Stimulated activated CD8-positive, alpha-beta memory T cell treated with anti-CD3 and anti-CD28 coated beads, Interleukin-12 subunit alpha, Interleukin-12 subunit beta, amount 100 ng/mL, for 4 hours (primary cell): ENCODE results near the gene HABP2.

Source experiments
- DNase-seq: peaks from one replicate; pipeline ENCODE4 v3.0.0-alpha.2; 2020; ENCODE audit warnings: low read depth

HABP2 gene

DNA sequence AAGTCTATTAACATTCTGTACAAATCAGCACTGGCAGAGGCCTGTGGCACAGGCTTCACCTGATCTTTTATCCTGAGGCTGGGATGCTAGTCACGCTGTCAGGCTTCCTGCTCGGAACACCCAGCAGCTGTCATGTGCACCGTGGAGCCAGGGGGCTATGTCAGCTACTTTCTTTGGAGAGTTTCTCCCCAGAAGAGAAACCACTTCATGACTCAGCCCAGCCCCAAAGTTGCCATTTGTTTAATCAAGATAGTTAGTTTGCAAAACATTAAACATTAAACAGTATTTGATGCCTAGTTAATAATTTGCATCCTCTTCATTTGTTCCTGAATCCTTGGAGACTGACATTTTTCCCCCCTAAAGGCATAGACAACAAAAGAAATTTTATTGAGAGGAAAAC, at the start of gene HABP2:
TSS of gene HABP2 (plus strand) at position 353 of the 400 bp plus-strand sequence. CDS start 69 bp downstream, outside the sequence.
- DNase-seq, result no peak

GRCh38 chr10:113503930-113504329, 48.9 kb upstream of the HABP2 start:
- DNase-seq, result no peak

- no peak for DNase-seq
Measured at GRCh38 chr10:113504423-113504822, 48.4 kb upstream of the HABP2 start.

DNA sequence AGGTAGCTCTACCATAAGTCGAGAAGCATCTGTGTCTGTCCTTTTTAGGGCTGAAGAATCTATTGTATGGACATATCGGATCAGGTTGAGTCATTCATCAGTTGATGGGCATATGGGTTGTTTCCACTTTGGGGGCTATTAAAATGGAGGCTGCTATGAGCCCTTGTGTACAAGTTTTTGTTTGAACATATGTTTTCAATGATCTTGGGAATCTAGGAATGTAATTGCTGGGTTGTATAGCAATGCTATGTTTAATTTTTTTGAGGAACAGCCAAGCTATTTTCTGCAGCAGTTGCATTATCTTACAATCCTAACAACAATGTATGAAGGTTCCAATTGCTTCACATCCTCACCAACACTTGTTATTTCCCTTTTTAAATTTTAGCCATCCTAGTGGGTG, 46.4 kb upstream of the HABP2 start:
- no peak for DNase-seq

DNA sequence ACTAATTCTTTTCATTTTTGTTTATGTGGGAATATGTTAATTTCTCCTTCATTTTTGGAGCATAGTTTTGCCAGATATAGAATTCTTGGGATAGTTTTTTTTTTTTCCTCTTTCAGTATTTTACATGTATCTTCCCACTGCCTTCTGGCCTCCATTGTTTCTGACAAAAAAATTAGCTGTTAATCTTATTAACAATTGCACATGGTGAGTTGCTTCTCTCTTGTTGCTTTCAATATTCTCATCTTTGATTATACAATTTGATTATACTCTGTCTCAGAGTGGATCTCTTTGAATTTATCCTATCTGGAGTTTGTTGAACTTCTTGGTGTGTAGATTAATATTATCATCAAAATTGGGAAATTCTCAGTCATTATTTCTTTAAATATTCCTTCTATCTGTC, 41.4 kb upstream of the HABP2 start:
- no peak for DNase-seq

- no peak for DNase-seq
Measured at GRCh38 chr10:113515161-113515560, 37.7 kb upstream of the HABP2 start.

GRCh38 chr10:113515601-113516000, 37.3 kb upstream of the HABP2 start:
- DNase-seq, result no peak

DNA sequence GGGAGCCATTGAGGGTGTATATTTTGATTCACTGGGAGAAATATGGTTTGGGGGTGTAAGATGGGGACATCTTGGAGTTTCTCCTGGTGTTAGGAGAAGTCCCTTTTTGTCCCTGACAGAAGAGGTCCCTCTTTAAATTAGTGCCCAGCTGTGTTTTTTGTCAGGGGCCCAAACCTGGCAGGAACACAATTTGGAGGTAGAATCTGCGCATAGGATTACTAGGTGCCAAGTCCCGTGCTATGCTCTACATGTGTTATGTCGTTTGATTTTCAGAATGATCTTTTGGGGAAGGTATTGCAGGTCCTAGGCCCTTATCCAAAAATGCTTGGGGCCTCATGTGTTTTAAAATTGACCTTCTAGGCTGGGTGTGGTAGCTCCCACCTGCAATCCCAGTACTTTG, 36.8 kb upstream of the HABP2 start:
- no peak for DNase-seq

GRCh38 chr10:113517165-113517900, 35.5 kb upstream of the HABP2 start:
- DNase-seq, result no peak

- DNase-seq, result no peak
Measured at GRCh38 chr10:113517901-113518260, 35.0 kb upstream of the HABP2 start.

DNA sequence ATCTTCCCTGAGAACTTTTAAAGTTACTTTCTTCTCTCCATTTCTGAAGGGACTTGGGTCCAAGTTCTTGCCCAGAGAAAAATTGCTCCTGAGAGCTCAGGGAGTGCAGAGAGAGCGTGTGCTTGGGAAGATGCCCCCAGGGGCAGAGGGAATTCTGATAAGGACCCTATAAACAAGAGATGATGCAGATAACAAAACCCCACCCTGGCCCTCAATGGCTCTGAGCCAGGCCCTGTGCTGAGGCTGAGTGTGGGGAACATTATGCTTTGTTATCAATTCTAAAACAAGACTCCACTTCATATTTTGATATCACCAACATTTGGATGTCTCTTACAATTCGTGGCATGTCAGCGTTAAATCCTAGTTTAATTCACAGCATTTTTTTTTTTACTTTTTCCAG, 34.4 kb upstream of the HABP2 start:
- DNase-seq, result no peak

DNA sequence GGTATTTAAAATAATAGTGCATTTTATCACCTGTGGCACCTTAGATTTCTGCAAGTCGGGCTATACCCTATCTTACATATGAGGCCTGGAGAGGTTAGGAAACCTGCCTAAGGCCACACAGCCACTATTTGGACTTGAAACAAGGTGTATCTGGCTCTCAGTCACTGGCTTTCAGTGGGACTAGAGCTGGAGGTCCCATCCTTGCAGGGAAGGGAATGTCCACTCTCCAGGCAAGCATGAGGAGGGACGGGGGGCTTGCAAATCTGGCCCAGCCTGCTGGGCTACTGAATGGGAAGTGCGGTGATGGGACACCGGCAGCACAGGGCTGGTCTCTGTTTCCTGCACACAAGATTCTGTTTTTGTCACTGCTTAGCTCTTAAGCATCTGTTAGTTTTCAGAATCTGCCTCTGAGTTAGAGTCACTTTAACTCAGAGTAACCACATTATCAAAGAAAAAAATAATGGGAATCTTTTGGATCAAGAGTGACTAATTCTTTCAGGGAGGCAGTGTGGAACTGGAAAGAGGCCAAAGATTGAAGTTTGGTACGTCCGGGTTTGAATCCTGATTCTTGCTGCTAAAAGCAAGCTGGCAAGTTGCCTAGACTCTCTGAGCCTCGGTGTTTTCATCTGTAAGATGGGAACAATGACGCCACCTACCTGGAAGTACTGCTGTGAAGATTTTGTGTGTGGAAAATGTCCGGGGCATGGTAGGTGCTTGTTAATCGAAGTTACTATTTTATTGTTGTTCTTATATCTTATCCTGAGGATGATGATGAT, 33.8 kb upstream of the HABP2 start:
- no peak for DNase-seq

DNA sequence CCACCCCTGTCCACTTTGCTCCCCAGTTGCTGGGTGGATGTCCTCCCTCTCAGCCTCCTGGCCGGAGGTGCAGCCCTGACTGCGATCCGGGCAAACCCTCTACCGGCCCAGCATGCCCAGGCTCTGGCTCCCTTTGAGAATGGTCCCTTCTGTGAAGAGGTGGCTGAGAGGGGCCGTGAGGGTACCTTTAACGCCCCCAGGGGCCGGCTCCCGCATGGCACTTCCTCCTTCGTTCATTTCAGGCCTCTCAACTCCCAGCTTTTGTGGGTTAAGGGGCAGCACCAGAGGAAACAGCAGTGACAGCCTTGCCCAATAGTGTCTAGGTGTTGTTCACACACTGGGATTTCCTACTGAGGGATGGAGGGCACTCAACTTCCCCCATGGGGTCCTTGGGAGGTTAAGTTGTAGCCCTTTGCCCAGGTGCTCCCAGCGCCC, 33.2 kb upstream of the HABP2 start:
- no peak for DNase-seq

DNA sequence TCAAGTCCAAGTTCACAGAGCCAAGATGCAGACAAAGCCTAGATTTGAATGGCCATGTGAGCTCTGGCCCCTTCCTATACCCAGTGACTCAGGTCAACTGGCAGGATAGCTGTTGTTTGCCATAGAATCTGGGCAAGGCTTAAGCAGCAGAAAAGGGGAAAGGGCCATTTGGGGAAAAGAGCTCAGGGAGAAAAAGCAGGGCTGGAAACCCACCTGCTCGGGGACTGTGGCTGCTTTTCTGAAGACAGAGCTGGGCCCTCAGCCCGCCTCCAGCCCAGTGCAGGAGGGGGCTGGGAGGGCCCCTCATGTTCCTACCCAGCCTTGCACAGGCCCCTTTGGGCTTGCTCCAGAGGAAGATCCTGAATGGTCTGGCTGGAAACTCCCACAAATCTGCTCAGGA, 32.6 kb upstream of the HABP2 start:
- DNase-seq, result no peak

GRCh38 chr10:113520690-113521474, 32.0 kb upstream of the HABP2 start:
- no peak for DNase-seq

DNA sequence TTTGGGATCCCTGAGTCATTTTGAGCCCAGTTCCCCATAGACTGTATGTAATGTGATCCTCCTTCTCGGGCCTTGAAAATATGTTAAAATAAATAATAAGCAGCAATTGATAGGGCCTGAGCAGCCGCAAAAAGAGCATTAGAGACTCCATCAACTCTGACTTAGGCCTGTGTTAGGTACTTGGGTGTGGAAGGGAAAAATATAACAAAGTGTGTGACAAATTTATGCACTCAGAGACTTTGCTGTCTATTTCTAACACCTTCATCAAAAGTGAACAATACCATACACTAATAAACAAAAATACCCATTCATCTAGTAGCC, 31.4 kb upstream of the HABP2 start:
- DNase-seq, result no peak

- no peak for DNase-seq
Measured at GRCh38 chr10:113522460-113522859, 30.4 kb upstream of the HABP2 start.

- DNase-seq, result no peak
Measured at GRCh38 chr10:113523071-113523470, 29.8 kb upstream of the HABP2 start.

DNA sequence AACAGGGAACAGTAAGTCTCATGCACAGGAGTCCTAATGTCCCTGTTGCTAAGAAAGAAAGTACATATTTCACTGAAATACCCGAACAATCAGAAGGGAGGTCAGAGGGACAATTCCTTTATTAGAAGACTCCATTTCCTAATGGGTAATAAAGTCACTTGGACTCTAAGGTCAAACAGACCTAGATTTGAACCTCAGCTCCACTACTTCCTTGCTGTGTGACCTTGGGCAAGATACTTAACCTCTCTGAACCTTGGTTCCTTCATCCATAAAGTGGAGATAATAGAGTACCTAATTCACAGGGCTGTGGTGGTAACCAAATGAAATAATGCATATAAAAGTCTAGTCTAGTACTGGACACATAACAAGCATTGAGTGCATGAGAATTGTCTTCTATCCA, 29.2 kb upstream of the HABP2 start:
- DNase-seq, result no peak

GRCh38 chr10:113524120-113524519, 28.7 kb upstream of the HABP2 start:
- no peak for DNase-seq

- DNase-seq, result no peak
Measured at GRCh38 chr10:113524539-113525490, 28.0 kb upstream of the HABP2 start.

DNA sequence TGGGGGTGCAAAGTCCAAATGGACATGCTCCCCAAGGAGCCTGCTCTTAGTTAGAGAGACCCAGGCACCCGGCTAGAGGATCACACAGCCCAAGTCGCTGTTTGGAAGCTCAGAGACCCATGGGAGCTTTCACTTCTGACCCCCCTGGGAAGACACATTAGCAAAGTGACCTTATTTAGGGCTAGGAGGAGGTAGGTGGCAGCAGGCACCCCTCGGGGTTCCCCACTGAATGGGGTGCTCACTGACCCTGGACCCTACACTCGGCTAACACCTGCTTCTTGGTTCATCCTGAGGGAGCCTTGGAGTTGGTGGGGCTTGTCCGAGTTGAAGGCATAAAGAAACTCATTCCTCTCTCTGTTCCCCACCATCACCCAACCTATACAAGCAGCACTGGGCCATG, 27.1 kb upstream of the HABP2 start:
- no peak for DNase-seq
